Central memory CD4-positive, alpha-beta T cell (primary cell): Measurements from ENCODE around the gene NAT9.

Experiments
- DNase-seq: peaks from one replicate; pipeline ENCODE4 v3.0.0; 2022

The NAT9 gene

GRCh38 chr17:74779501-74779900 is 3.4 kb upstream of the NAT9 start:
- DNase-seq, result no peak

DNA sequence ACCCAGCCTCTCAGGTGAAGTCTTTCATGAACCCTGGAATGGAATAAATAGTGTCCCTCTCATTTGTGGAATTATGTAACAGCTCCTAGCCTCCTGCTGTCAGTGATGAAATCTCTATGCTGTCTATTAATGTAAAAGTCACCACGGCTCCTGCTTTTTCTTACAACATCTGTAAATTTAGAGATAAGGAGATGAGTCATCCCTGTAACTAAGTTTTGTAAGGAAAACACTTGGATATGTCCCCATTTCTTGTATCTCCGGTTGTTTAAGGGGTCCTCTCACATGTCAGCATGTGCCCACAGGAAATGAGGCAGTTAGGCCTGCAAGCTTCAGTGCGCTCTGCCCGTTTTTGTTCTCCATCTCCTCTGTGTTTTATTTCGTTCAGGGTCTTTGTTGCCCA is 2.8 kb upstream of the NAT9 start:
- no peak for DNase-seq

GRCh38 chr17:74777901-74778515 is 1.9 kb upstream of the NAT9 start:
- no peak for DNase-seq

DNA sequence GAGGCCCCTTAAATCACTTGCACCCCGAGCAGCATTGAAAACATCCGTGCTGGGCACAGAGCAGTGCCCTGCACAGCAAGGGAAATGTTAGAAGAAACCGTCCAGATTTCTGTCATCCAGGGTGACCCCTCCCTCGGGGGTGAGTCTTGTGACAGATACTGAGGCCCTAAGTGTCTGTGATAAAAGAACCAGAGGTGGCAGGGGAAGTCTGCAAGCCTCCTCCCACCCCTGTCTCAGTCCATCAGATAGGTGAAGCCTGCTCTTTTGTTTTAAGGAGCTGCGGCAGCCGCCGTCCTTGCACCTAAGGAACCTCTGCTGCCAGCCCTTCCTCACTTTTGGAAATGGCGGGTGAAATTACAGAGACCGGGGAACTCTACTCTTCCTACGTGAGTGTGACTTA is 845 bp upstream of the NAT9 start:
- DNase-seq, result no peak

DNA sequence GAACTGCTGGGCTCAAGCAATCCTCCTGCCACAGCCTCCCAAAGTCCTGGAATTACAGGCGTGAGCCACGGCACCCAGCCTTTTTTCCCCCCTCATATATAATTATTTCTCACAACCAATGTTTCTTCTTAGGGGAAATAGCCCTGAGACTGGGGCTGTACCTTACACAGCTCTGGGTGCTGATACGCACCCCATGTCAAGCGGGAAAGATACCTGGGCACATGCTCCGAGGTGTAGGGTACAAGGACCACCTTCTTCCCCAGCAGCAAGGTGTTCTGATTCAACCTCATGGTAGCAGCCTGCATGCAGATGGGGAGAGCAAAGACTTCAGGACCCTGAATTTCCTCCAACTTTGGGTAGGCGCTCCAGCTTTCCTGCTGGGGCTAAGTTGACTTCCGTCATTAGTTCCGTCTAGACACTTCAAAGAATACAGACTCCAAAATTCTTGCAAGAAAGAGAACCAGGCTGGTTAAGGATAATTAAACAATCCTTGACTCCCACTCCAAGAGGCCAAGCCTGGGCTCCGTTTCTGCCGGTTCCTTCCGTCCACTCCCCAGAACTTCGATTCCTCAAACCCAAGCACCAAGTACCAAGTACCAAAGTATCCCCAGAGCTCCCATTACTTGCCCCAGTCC is 619 bp downstream of the NAT9 start:
- DNase-seq, result no peak

DNA sequence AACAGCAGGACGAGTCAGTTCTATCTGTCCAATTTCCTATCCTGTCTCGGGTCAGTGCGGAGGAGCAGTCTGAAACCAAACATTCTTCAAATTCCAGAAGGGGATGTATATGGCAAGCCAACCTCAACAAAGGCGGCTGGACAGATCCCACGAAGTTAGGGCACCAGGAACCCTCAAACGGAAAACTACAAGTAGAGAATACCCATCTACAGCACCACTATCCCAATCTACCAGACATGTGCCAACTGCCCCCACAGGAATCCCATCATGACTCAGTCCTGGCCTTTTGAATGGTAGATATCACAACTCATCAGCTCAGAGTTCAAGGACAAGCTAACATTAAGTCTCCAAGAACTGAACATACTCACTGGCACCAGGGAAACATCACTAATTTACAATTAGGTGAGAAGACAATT is 2.3 kb downstream of the NAT9 start:
- no peak for DNase-seq

GRCh38 chr17:74773414-74773813 is 2.7 kb downstream of the NAT9 start:
- no peak for DNase-seq

DNA sequence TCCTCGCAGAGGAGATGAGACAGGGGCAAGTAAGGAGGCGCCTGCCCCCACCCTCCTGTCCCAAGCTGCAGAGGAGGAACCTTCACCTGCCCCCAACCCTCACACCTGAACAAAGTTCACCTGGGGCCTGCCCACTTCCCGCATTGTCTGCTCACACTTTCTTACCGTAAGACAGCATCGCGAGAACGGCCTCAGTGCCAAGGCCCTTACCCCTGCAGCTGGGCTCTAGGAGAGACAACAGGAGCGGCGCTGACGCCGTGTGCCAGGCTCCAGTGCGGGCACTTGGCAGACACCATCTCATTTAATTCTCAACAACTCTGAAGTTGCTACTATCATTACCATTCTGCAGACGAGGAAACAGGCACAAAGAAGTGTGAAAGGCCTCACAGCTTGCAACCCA is 4.1 kb downstream of the NAT9 start:
- DNase-seq, result no peak

GRCh38 chr17:74771319-74771914 is 4.7 kb downstream of the NAT9 start:
- DNase-seq, result no peak

DNA sequence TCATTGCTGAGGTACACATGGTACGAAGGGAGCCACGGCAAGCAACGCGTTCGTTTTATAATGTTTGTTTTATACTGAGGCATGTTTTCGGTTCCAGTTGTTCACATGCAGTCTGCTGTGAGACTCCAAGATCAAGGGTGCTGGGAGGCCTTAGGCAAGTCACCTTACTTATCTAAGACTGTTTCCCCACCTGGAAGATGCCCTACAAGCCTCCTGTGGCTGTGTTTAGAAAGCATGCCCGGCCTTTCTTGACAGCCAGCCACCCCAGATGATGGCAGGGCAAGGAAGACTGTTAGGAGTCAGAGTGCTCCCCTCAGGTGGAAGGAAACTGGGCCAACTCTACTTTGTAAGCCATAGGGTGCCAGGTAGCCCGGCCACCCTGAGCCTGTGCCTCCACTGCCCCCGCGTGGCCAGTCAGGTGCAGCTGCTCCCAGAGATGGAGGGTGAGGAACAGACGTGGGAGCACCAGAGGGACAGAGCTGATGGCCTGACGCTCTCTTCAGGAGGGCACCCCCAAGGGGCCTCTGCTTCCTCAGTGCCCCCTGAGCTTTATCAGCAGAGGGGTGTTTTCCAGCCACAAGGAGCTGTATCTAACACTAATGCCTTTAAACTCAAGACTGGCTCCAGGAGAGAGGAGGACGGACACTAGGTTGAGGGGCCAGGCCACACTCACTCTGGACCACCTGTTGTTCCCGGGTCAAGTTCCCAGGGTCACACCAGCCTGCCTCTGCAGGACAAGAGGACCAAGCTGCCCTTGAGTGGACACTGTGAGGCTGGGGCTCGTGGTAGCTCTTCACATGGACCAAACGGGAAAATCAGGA is 5.4 kb downstream of the NAT9 start:
- peak; percentile 76 for DNase-seq

DNA sequence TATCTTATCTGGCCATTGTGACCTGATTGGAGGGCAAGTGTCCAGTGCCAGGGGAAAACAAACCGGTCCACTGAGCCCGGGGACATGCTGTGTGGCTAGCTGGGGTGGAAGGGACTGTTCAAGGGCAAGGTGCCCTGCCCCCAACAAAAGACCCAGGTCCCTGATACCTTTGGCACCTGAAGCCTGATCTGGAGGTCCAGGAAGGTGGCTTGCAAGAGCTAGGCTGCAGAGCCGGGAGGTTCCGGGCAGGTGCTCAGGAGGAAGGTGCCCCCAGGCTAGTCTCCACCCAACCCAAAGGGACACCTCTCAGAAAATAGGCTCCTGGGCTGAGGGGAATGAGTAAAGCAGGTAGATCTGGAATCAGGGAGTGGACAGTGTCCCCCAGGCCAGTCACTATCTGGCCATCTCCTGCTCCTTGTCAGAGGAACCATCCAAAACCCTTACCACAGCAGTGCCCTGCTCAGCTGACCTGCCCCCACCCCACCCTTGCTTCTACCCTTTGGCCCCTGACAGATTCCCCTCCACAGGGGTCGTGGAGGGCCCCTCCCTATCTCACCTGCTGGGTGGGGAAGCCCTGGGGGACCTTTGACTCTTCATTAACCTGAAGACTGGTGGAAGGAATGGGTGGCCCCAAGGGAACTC is 6.2 kb downstream of the NAT9 start:
- DNase-seq, result no peak

DNA sequence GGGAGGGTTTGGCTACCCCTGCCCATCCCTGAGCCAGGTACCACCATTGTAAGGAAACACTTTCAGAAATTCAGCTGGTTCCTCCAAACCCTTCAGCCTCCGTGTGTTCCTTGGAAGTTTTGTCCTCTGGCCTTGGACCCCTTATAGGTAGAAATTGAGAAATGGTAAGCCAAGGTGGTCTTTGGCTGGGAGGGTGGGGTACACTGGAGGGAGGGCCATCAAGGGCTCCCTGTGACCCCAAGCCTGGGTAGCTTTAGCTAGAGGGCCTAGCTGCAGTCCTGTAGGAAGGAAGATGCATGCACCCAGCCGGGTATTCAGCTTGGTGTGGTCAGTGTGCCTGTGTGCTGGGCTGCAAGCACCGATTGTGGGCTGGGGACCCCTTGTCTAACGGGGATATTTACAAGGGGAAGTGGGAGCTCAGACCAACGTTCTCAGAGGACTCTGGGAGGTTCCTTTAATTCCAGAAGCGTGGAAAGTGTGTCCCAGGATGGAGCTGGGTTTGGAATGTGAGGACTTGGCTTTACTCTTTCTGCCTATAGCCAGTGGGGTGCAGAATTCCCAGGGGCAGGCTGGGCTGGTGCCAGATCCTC is 6.8 kb downstream of the NAT9 start:
- no peak for DNase-seq

GRCh38 chr17:74768763-74769114 is 7.4 kb downstream of the NAT9 start:
- no peak for DNase-seq

DNA sequence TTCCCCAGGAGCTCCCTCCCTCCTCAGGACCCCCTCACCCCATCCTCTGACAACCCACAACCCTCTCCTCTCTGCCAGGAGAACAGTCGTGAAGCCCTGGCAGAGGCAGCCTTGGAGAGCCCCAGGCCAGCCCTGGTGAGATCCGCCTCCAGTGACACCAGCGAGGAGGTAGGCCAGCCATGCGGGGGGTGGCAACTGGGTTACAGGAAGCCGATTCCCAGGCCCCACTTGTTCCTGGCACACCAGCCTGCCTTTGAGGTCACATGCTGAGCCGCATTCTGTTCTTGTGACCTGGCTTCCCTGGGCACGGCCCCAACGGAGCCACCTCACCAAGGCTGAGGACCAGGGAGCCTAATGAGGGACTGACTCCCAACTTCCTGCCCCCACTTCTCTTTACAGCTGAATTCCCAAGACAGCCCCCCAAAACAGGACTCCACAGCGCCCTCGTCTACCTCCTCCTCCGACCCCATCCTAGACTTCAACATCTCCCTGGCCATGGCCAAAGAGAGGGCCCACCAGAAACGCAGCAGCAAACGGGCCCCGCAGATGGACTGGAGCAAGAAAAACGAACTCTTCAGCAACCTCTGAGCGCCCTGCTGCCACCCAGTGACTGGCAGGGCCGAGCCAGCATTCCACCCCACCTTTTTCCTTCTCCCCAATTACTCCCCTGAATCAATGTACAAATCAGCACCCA is 7.9 kb downstream of the NAT9 start:
- DNase-seq, result no peak

- DNase-seq, result no peak
Observed at GRCh38 chr17:74767111-74767516, 9.0 kb downstream of the NAT9 start.

DNA sequence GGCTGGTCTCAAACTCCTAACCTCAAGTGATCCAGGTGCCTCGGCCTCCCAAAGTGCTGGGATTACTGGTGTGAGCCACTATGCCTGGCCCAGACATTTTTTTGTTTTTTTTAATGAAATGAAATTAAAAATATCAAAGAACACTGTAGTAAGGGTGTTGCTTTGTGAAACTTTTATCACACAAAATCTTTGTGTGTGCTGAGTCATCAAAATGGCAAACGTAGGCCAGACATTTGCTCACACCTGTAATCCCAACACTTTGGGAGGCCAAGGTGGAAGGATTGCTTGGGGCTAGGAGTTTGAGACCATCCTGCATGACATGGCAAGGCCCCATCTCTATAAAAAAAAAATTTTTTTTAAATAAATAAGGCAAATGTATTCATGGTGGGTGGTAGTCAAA is 9.7 kb downstream of the NAT9 start:
- DNase-seq, result no peak

- no peak for DNase-seq
Observed at GRCh38 chr17:74764751-74765286, 11.3 kb downstream of the NAT9 start.

DNA sequence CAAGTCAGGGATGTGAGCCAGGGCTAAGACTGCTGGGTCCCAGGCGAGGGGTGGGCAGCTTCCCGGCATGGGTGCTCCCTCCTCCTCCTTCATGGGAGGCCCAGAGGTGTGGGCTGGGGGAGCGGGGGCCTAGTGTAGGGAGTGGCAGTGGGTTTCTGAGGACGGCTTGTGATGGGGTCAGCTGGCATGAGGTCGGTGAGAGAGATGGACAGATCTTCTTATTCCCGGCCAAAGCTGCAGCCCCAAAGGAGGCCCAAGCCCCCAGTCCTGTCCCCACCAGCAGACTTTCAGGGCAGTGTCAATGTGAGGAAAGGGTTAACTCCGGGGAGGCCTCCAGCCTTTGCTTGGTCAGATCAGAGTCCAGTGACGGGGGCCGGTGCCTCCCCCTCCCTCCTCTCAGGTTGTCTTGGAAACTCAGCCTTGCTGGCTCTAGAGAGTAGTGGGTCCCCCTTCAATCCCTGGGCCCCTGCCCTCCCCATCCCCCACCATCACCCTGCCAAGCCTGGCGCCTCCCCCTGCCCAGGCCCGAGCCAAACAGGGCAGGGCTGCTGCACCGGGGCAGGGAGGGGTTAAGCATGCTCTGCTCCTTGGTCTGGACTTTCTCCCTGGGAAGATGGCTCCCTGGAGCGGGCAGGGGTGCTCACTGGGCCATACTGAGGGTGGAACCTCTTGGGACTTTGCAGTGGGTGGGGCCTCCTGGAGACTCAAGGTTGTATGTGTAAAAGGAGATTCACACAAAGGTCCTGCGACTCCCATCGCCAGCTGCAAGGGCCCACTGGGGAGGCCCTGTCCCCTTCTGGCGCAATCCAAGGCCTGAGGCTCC is 12.4 kb downstream of the NAT9 start:
- DNase-seq, result no peak

DNA sequence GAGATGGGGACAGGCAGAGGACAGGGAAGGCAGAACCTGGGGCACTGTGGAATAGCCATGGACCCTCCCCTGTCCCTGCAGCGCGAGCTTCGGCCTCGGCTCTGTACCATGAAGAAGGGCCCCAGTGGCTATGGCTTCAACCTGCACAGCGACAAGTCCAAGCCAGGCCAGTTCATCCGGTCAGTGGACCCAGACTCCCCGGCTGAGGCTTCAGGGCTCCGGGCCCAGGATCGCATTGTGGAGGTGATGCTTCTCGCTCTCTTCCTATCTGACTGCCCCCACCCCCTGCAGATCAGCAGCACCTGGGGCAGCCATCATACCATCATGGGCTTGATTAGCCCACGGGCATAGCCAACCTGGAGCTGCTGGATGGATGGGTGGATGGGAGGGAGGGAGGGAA is 14.2 kb downstream of the NAT9 start:
- DNase-seq, result no peak

- no peak for DNase-seq
Observed at GRCh38 chr17:74761419-74761818, 14.7 kb downstream of the NAT9 start.
